ENCODE measurements around the gene PPFIA2. TPM values are rescaled to one million over a fixed set of nuclear protein-coding genes. Genes with fewer than 3 reads are reported as not detected.

PPFIA2 gene
- total RNA-seq, 1 donor from 2014 or later, result 5.7 TPM

DNA sequence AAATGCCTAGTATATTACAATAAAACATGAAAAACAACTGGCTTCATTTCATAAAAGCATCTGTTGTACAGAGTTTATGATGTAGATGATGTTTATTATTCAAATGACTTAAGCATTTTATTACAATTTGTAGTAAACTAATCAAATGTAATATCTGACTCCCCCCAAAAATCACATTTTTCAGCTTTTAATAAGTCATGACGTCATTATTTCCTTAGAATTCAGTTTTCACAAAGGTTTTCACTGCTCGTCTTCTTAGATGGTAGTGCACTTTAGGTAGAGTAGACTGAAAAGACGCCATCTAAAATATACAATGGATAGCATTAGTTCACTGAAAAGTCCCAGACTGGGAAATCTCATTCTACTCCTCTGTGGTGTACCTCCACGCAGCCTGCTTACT, 499.8 kb downstream of the PPFIA2 start:
- Mint-ChIP-seq H3K9me3 (no peaks in the 10 kb centered on the region), H3K27ac (no peak overlapping the region), H3K4me1 (ENCODE audit: unreplicated experiment) (peaks cover 25% of the 10 kb centered on the region), H3K4me3 (no peak overlapping the region), H3K27me3 (no peaks in the 10 kb centered on the region), H3K36me3 (peaks cover 4% of the 10 kb centered on the region)
- DNase-seq (ENCODE audit: extremely low spot score, unreplicated experiment), result no peak
- TF ChIP-seq, protein P1, sequence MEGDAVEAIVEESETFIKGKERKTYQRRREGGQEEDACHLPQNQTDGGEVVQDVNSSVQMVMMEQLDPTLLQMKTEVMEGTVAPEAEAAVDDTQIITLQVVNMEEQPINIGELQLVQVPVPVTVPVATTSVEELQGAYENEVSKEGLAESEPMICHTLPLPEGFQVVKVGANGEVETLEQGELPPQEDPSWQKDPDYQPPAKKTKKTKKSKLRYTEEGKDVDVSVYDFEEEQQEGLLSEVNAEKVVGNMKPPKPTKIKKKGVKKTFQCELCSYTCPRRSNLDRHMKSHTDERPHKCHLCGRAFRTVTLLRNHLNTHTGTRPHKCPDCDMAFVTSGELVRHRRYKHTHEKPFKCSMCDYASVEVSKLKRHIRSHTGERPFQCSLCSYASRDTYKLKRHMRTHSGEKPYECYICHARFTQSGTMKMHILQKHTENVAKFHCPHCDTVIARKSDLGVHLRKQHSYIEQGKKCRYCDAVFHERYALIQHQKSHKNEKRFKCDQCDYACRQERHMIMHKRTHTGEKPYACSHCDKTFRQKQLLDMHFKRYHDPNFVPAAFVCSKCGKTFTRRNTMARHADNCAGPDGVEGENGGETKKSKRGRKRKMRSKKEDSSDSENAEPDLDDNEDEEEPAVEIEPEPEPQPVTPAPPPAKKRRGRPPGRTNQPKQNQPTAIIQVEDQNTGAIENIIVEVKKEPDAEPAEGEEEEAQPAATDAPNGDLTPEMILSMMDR (conservative IDR thresholded peaks at IDR 0.05), result no peak

DNA sequence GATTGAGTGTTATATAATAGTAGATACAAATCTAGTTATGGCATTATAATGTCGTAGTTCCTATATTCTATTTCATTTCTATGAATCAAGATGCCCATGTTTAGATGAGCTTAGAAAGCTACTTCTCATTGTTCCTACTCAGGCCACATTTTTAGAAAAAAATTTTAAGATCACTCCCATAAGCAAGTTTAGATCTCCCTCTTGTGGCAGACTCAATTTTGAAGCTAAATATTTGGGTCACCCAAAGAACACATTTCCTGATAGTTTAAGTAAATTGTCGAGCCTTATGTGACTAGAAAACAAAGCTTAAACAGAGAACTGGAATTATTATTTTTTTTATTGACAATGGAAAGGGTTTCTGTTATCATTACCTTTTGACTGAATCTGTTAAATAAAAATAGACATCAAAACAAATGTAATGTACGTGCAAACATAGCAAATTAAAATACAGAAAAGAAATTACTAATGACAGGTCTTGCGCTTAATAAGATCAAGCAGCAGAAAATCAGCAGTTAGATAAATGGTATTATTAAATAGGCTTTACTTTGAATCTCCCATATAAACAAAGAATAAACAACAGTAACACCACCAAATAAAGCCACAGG, 501.1 kb downstream of the PPFIA2 start:
- H3K27me3 Mint-ChIP-seq, result no peaks in the 10 kb centered on the region
- H3K27ac Mint-ChIP-seq, result no peak overlapping the region
- no peak overlapping the region for H3K4me3 Mint-ChIP-seq
- no peak for DNase-seq (ENCODE audit: extremely low spot score, unreplicated experiment)
- TF ChIP-seq, protein P1 (conservative IDR thresholded peaks at IDR 0.05), result peak; percentile 81
- H3K9me3 Mint-ChIP-seq, result no peaks in the 10 kb centered on the region
- H3K4me1 Mint-ChIP-seq (ENCODE audit: unreplicated experiment), result peaks cover 29% of the 10 kb centered on the region
- peaks cover 4% of the 10 kb centered on the region for H3K36me3 Mint-ChIP-seq

DNA sequence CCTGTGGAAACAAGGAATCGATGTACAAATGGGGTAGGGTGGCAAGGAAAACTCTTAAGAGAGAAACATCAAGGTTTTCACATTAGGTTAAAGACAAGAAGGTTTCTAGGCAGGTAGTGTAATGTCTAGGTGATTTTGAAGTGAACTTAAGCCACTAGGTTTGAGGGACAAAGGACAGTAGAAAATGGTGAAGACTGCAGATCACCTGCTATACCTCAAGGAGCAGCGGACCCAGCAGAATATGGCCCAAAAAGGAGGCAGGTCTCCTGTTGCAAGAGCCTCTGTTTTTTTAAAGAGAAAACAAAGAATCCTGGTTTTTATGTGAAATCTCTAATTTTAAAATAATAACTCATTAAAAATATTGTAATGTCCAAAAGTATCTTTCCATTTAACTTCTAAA, 503.2 kb downstream of the PPFIA2 start:
- no peaks in the 10 kb centered on the region for H3K27me3 Mint-ChIP-seq
- no peaks in the 10 kb centered on the region for H3K9me3 Mint-ChIP-seq
- peak overlapping the region; percentile 5 for H3K27ac Mint-ChIP-seq
- no peak for DNase-seq (ENCODE audit: extremely low spot score, unreplicated experiment)
- peaks cover 29% of the 10 kb centered on the region for H3K4me1 Mint-ChIP-seq (ENCODE audit: unreplicated experiment)
- H3K4me3 Mint-ChIP-seq, result no peak overlapping the region
- TF ChIP-seq, protein P1 (conservative IDR thresholded peaks at IDR 0.05), result no peak
- peaks cover 4% of the 10 kb centered on the region for H3K36me3 Mint-ChIP-seq

DNA sequence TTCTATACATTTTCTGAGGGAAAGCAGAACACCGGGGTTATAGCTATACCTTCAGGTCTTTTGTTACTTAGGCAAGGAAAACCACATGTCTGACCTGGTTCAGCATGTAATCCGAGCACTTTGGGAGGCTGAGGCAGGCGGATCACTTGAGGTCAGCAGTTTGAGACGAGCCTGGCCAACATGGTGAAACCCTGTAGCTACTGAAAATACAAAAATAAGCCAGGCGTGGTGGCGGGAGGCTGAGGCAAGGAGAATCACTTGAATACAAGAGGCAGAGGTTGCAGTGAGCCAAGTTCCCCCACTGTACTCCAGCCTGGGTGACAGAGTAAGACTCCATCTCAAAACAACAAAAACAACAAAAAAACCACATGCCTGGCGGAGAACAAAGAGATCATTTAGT, 503.7 kb downstream of the PPFIA2 start:
- TF ChIP-seq, protein P1 (conservative IDR thresholded peaks at IDR 0.05), result no peak
- no peaks in the 10 kb centered on the region for H3K27me3 Mint-ChIP-seq
- no peak overlapping the region for H3K4me3 Mint-ChIP-seq
- H3K36me3 Mint-ChIP-seq, result peaks cover 4% of the 10 kb centered on the region
- DNase-seq (ENCODE audit: extremely low spot score, unreplicated experiment), result no peak
- no peaks in the 10 kb centered on the region for H3K9me3 Mint-ChIP-seq
- peaks cover 29% of the 10 kb centered on the region for H3K4me1 Mint-ChIP-seq (ENCODE audit: unreplicated experiment)
- H3K27ac Mint-ChIP-seq, result peak overlapping the region; percentile 5

DNA sequence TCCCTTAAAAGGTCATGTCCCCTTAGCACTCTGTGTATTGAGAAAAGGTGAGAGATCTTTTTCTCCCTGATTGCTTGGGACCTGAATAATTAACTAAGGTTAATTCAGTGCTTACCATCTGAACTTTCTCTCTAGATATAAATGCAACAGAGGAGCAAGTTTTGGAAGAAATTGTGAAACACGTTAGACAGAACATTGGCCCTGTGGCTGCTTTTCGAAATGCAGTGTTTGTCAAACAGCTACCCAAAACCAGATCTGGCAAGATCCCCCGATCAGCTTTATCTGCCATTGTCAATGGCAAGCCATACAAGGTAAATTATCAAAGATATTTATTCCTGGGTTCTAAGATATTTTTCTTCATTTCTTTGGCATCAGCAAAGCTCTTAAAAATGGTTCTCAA, 505.8 kb downstream of the PPFIA2 start:
- TF ChIP-seq, protein P1 (conservative IDR thresholded peaks at IDR 0.05), result no peak
- no peak for DNase-seq (ENCODE audit: extremely low spot score, unreplicated experiment)
- Mint-ChIP-seq H3K27me3 (no peaks in the 10 kb centered on the region), H3K27ac (no peak overlapping the region), H3K4me1 (ENCODE audit: unreplicated experiment) (peaks cover 27% of the 10 kb centered on the region), H3K9me3 (no peaks in the 10 kb centered on the region), H3K4me3 (no peak overlapping the region), H3K36me3 (peaks cover 4% of the 10 kb centered on the region)

DNA sequence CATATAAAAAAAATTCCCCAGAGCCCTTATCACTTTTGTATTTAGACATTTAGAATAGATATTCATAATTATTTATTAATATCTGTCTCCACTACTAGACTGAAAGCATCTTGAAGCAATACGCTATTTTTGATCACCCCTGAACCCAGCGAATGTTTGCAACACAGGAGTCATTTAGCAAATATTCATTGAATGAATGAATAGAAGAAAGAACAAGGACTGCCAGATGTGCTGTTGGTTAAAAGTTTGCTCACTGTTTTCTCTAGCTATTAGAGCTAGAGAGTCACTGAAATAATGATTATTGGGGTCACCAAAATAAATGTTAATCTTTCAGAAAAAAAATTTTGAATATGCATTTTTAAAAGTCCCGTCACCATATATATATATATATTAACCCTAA, 506.9 kb downstream of the PPFIA2 start:
- H3K4me3 Mint-ChIP-seq, result no peak overlapping the region
- no peak for DNase-seq (ENCODE audit: extremely low spot score, unreplicated experiment)
- no peaks in the 10 kb centered on the region for H3K9me3 Mint-ChIP-seq
- H3K27me3 Mint-ChIP-seq, result no peaks in the 10 kb centered on the region
- TF ChIP-seq, protein P1 (conservative IDR thresholded peaks at IDR 0.05), result no peak
- no peak overlapping the region for H3K27ac Mint-ChIP-seq
- H3K4me1 Mint-ChIP-seq (ENCODE audit: unreplicated experiment), result peaks cover 20% of the 10 kb centered on the region
- H3K36me3 Mint-ChIP-seq, result peaks cover 4% of the 10 kb centered on the region

Measured in type B pancreatic cell (in vitro differentiated cells).